OCI-LY7 (cell line): ENCODE results near the gene KRTAP6-3.

Experiments
- CTCF ChIP-seq: fragments of 200-600 bp; sonication (generic); conservative IDR thresholded peaks from 2 replicates; pipeline ENCODE4 v1.5.1; 2014; ENCODE audit warnings: mild to moderate bottlenecking, antibody characterized with exemption, low read length, moderate library complexity, mixed read lengths
- EZH2phosphoT487 ChIP-seq: fragments of 200-600 bp; sonication (generic); IDR thresholded peaks from 2 replicates; pipeline ENCODE4 v1.6.1; 2018; ENCODE audit warnings: low read depth, borderline replicate concordance, mild to moderate bottlenecking, mixed run types, antibody characterized with exemption, low read length, moderate library complexity, mixed read lengths

GRCh38 chr21:30580132-30580531 is 12.1 kb upstream of the KRTAP6-3 start:
- TF ChIP-seq CTCF (no peak), EZH2phosphoT487 (no peak)
